HG03045 (cell line): ENCODE results near the gene IGF1R.
A peak's percentile ranks its signal among the peaks of the same experiment; 100 is the strongest.

Experiments
- ATAC-seq: cut with Tn5 transposase; IDR thresholded peaks from one replicate; pipeline ENCODE4 v1.9.1; 2021; ENCODE audit warnings: mild to moderate bottlenecking, moderate library complexity; ENCODE audit not compliant: unreplicated experiment

IGF1R gene

DNA sequence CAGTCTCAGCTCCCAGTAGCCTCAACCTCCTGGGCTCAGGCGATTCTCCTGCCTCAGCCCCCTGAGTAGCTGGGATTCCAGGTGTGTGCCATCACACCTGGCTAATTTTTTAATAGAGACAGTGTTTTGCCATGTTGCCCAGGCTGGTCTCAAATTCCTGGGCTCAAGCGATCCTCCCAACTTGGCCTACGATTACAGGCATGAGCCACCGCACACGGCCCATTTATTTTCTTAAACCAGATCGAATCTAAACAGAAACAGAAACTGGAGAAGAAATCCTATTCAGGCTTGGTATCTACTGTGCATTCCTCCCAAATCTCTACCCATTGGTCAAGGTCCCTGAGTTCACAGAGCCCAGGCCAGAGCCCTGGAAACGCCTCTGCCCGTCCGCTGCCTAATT is 285.1 kb downstream of the IGF1R start:
- no peak for ATAC-seq

- ATAC-seq: no peak
Observed at GRCh38 chr15:98935736-98936135, 287.4 kb downstream of the IGF1R start.

DNA sequence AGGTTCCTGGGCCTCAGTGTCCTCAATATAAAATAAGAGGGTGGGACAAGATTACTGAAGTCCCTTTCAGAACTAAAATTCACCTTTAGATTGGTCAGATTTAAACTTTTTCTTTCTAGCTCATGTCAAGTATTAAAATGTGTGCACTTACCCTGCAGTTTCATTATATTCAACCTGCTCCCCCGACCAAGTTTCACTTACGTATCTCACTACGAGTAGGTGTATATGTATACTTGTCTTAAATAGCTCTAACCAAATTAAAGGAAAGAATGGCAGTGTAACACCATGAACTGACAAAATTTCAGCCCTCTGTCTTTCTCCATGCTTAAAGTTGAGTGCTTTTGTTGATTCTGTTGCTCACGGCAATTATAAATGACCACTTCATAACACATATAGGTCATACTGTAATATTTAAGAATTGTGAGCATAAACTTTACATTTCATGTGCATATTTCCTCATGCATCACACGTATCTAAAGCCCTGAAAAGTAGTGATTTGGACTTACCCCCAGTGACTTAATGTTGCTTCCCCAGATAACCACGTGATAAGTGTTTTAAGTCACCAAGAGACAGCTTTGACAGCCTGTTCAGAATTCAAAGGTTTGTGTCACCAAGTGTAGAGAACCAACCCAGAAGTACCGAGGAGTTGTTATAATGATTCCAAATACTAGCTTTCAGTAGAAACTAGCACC is 289.2 kb downstream of the IGF1R start:
- no peak for ATAC-seq

DNA sequence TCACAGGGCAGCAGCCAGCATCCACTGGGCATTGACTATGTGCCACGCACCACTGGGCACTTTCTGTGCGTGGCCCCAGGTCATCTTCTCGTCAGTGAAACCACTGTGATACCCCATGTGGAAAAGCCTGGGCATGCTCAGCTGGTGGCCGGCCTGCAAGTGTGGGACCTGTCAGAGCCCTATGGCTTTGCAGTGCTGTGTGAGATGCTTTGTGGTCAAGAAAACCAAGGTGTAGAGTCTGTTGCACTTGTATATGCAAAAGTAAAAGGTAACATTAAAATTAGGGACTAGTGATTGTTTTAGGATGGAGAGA is 289.7 kb downstream of the IGF1R start:
- ATAC-seq: no peak

GRCh38 chr15:98938799-98939198 is 290.5 kb downstream of the IGF1R start:
- ATAC-seq: no peak

- no peak for ATAC-seq
Observed at GRCh38 chr15:98939311-98940080, 291.2 kb downstream of the IGF1R start.

DNA sequence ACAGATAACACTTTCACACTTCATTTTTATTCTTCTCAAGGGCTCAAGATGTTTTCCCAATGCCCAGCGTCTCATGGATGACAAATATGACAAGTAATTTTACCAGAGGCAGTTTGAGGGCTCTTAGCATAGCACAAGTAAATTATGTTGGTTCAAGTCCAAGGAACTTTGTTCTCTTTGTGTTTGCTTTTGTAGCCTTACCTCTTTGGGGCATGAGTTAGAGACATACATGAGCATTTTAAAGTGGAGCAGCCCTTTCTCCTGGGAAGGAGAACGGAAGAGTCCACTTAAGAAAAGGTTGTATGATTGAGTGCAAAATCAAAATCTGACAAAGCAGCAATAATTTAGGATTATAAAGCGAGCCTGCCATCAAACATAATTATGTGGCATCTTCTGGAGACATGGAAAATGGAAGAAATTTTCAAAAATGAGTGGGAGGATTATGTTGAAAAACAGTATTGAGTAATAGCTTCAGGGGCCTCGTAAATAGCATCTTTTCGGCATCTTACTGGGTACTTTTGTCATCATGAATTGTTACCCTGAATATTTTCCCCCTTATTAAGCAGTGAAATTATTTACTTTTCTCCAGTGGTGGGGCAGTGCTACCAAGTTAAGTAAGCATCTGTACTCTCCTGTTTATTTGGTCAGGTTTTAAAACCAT is 293.4 kb downstream of the IGF1R start:
- no peak for ATAC-seq

GRCh38 chr15:98942431-98942830 is 294.1 kb downstream of the IGF1R start:
- no peak for ATAC-seq

DNA sequence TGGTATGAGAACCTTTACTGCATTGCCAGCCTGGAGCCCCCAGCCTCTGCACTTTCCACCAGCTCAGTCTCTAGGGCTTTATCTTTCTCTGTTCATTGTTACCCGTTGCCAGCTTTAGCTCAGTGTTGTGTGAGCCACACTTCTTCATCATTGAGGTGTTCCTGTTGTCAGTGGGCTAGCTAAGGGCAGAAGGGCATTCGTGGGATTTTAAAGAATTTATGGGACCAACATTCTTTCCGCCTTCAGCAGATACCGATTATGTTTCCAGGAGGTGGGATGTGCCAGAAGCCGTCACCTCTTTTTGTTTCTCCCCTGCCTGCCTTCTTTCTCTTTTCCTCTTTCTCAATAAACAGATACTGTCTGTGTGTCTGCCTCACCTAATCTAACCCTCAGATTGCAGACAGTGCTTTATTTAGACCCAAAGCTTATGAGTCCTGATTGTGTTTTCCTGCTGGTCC is 294.7 kb downstream of the IGF1R start:
- no peak for ATAC-seq

GRCh38 chr15:98943601-98944151 is 295.3 kb downstream of the IGF1R start:
- no peak for ATAC-seq

GRCh38 chr15:98946301-98947255 is 298.2 kb downstream of the IGF1R start:
- no peak for ATAC-seq

DNA sequence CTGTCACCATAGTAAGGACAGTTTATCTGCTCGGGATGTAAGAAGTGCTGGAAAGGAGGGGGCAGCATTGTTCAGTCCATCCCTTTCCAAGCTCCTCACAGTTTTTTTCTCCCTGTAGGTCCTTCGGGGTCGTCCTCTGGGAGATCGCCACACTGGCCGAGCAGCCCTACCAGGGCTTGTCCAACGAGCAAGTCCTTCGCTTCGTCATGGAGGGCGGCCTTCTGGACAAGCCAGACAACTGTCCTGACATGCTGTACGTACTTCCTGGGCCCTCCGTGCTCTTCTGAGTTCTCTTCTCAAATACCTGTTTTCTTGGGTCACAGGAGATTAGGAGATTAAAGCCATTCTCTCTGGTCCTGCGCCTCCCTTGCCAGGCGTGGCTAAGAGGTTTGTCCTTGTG is 300.1 kb downstream of the IGF1R start:
- ATAC-seq: no peak

- no peak for ATAC-seq
Observed at GRCh38 chr15:98948941-98949340, 300.6 kb downstream of the IGF1R start.

DNA sequence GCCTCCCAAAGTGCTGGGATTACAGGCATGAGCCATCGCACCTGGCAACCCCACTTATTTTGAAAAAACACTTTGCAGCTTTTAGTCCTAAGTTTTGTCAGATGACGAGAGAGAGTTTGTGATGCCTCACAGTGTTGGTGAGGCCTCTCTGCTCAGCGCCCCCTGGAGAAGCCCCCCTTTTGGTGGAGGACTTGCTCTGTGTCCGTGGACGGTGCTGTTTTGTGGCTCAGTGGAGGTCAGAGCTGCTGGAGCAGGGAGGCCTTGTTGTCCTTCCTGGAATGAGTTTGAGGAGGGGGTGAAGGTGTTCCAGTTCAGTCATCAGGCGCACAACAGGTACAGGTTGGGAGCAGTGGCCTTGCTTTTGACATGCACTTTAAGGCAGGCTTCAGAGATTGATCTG is 301.3 kb downstream of the IGF1R start:
- ATAC-seq: no peak

DNA sequence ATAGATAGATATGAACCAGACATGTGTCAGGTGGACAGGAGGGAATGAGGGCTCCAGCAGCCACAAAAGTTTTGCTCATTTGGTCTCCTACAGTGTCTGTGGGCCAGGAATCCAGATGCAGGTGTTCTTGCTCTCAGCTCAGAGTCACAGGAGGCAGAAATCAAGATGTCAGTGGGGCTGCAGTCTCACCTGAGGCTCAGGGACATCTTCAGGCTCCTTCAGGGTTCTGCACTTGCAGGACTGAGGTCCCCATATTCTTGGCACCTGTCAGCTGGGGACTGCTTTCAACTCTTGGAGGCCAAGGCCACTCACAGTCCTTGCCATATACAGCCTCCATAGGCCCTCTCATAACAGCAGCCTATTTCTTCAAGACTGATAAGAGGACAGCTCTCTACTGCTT is 301.9 kb downstream of the IGF1R start:
- no peak for ATAC-seq

- no peak for ATAC-seq
Observed at GRCh38 chr15:98951004-98951403, 302.7 kb downstream of the IGF1R start.

DNA sequence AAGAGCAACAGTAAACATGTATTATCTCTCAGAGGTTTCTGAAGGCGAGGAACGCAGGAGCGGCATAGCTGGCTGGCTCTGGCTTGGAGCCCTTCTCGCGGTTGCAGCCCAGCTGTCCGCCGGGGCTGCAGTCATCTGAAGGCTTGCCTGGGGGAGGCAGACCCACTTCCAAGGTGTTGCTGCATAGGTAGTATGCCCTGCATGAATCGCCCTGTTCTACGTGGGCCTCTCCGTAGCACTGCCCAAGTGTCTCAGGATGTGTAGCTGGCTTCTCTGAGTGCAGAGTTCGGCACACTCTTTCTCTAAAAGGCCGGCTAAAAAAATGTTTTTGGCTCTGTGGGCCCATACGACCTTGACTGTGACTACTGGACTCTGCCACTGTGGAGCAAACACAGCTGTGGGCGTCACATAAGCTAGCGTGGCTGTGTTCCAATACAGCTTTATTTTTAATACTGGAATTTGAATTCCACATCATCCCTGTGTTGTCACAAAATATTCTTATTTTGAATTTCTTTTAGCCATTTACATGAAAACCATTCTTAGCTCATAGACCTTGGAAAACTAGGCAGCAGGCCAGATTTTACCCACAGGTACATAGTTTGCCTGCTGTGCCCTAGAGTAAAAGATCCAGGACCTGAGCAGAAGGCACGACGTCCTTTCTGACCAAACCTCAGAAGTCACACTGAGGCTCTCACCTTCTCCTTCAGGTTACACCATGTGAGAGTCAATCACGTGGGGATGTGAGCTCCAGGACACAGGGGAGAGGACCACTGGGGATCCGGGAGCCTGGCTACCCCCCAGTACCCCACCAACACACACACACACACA is 303.4 kb downstream of the IGF1R start:
- no peak for ATAC-seq

GRCh38 chr15:98952381-98952803 is 304.1 kb downstream of the IGF1R start:
- peak; percentile 96 for ATAC-seq

DNA sequence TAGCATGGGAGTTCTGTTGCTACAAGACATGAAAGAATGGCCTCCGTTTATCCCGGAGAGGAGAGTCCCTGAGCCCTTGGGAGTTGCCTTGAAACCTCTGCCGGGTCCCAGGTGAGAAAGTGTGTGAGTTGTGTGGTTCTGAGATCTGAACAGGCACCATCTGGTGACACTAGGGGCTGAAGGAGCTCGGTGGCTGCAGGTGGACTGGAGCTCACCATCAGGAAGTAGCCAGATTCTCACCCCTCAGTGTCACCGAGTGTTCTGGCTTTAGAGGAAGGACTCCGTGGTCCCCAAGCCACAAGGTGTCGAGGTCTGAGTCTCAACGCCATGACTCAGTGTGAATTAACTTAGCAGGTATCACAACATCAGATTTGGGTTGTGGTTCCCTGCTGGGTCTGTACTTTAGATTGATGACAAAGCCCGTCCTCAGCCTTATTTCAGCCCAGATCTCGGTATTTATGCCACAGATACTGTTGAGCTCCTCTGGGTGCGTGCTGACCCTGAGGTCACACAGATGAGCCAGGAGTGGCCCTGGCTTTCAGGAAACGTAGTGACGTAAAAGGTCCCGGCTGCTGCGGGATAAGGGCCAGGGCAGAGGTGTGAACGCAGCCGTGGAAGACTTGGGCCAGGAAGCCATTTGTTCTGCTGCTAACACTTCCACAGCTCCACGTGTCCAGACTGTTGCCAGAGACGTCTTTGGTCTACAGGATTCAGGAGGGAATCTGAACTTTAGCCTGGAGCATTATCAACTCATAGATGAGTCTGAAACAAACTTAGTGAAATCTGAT is 304.9 kb downstream of the IGF1R start:
- ATAC-seq: no peak
